Osteoblast (primary cell): ENCODE results near the gene R3HDM2. TPM values are rescaled to one million over a fixed set of nuclear protein-coding genes. Genes with fewer than 3 reads are reported as not detected.

Experiments used
- DNase-seq: peaks from one replicate; pipeline ENCODE4 v3.0.0; 2011; ENCODE audit warnings: low spot score, mixed read lengths; ENCODE audit not compliant: insufficient read length; ENCODE audit errors: missing footprints
- H2AFZ ChIP-seq: 2 replicates; pipeline ENCODE4 v1.6.0; 2011; ENCODE audit warnings: mild to moderate bottlenecking, low read length
- H3K27ac ChIP-seq: 2 replicates; pipeline ENCODE4 v1.5.1; 2011; ENCODE audit warnings: mild to moderate bottlenecking, low read depth, low read length, moderate library complexity
- H3K27me3 ChIP-seq: 2 replicates; pipeline ENCODE4 v1.6.0; 2012; ENCODE audit warnings: mild to moderate bottlenecking, control low read depth, inconsistent platforms, low read length, moderate library complexity; ENCODE audit not compliant: insufficient read depth
- H3K36me3 ChIP-seq: 2 replicates; pipeline ENCODE4 v1.5.1; 2011; ENCODE audit warnings: mild to moderate bottlenecking, low read length, control low read depth, moderate library complexity; ENCODE audit not compliant: insufficient read depth
- H3K4me1 ChIP-seq: 2 replicates; pipeline ENCODE4 v1.5.1; 2011; ENCODE audit warnings: mild to moderate bottlenecking, low read length, control low read depth, moderate library complexity; ENCODE audit not compliant: insufficient read depth
- H3K4me2 ChIP-seq: 2 replicates; pipeline ENCODE4 v1.6.0; 2011; ENCODE audit warnings: mild to moderate bottlenecking, low read length; ENCODE audit not compliant: insufficient read depth
- H3K4me3 ChIP-seq: fragments of 200-600 bp; sonication (generic); 3 replicates; pipeline ENCODE4 v1.5.1; 2012; ENCODE audit warnings: mild to moderate bottlenecking, low read length, inconsistent platforms; ENCODE audit not compliant: insufficient read depth
- H3K79me2 ChIP-seq: 2 replicates; pipeline ENCODE4 v1.6.0; 2012; ENCODE audit warnings: mild to moderate bottlenecking, low read length, control low read depth, inconsistent platforms; ENCODE audit not compliant: insufficient read depth
- H3K9me3 ChIP-seq: 2 replicates; pipeline ENCODE4 v1.5.1; 2011; ENCODE audit warnings: low read depth, low read length, control low read depth
- H4K20me1 ChIP-seq: 2 replicates; pipeline ENCODE4 v1.6.0; 2012; ENCODE audit warnings: mild to moderate bottlenecking, low read length, control low read depth; ENCODE audit not compliant: insufficient read depth
- total RNA-seq: library from RNA; depleted of rRNA; stranded (reverse); fragments of >200 nt; gene quantifications from 2 replicates; pipeline ENCODE4 v1.2.3, GENCODE V29; 2012
- TF ChIP-seq, protein P1 (sequence below): IDR thresholded peaks from 2 replicates; pipeline ENCODE4 v1.5.1; 2011; ENCODE audit warnings: mild to moderate bottlenecking, low read depth, low read length, moderate library complexity; ENCODE audit errors: extremely low read depth

R3HDM2 gene
- total RNA-seq, 1 donor, result 23.2 TPM

DNA sequence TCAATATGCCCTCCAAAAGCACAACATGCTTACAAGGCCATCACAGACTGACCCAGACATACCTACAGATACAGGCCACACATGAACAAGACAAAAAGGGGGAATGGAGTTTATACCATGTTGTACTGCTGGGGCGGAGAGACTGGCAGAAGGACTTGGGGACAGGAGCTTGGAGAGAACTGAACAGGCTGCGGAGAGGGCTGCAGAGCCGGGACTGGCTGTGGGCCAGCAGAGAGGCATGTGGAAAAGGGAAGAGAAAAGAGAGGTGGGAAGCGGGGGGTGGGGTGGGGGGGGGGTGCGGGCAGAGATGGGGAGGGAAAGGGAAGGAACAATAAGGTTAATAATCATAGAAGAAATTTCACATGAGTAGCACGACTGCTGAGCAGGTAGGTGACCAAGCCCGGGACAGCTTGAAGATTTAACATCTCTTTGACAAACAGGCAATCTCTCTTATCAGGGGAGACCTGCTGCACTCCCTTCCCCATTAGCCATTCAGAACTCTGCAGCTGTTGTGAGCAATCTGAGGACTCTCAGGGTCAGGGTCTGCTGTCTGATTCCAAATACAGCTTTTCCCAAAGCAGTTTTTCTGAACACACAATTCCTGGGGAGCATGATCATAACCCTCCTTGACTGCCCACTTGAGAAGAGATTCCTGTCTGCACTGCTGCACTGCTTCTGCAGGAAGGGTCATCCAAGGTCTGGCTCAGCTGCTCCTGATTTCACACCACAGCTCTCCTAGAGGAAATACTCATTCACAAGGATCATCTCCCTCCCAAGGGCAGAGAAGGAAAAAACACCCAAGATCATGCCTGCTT is 158.3 kb downstream of the R3HDM2 start:
- H3K9me3 ChIP-seq, result no peaks in the 10 kb centered on the region
- no peaks in the 10 kb centered on the region for H3K79me2 ChIP-seq
- H3K27me3 ChIP-seq, result no peaks in the 10 kb centered on the region
- peaks cover 34% of the 10 kb centered on the region for H3K36me3 ChIP-seq
- H3K4me2 ChIP-seq, result no peak overlapping the region
- H2AFZ ChIP-seq, result no peak overlapping the region
- H3K4me1 ChIP-seq, result peaks cover 8% of the 10 kb centered on the region
- TF ChIP-seq, protein P1, sequence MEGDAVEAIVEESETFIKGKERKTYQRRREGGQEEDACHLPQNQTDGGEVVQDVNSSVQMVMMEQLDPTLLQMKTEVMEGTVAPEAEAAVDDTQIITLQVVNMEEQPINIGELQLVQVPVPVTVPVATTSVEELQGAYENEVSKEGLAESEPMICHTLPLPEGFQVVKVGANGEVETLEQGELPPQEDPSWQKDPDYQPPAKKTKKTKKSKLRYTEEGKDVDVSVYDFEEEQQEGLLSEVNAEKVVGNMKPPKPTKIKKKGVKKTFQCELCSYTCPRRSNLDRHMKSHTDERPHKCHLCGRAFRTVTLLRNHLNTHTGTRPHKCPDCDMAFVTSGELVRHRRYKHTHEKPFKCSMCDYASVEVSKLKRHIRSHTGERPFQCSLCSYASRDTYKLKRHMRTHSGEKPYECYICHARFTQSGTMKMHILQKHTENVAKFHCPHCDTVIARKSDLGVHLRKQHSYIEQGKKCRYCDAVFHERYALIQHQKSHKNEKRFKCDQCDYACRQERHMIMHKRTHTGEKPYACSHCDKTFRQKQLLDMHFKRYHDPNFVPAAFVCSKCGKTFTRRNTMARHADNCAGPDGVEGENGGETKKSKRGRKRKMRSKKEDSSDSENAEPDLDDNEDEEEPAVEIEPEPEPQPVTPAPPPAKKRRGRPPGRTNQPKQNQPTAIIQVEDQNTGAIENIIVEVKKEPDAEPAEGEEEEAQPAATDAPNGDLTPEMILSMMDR, result no peak
- no peaks in the 10 kb centered on the region for H4K20me1 ChIP-seq
- H3K4me3 ChIP-seq, result no peak overlapping the region
- H3K27ac ChIP-seq, result no peak overlapping the region
- no peak for DNase-seq

DNA sequence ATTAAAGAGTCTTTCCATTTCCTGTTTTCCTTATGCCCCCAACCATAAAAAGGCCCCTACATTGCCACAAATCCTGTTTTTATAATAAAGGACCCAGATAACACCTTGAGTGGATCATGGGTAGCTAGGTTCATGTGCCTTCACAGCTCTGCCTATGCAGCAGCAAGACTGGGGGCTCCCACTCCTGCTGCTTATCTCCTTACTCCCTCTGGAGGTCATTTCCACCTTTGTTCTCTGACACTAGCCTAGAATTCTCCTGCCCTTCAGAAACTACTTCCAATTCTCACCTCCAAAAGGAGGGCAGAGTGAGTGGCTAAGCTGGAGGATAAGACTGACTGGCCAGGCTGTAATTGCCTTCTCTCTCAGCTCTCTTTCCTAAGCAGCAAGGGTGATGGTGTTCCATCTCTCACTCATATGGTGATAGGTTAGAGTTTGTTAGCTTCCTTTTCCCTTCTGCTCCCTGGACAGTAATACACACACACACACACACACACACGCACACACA is 159.8 kb downstream of the R3HDM2 start:
- Histone ChIP-seq H4K20me1 (no peaks in the 10 kb centered on the region), H3K36me3 (peaks cover 40% of the 10 kb centered on the region), H3K27ac (no peak overlapping the region), H3K27me3 (no peaks in the 10 kb centered on the region), H3K4me1 (peaks cover 8% of the 10 kb centered on the region), H3K9me3 (no peaks in the 10 kb centered on the region), H3K79me2 (no peaks in the 10 kb centered on the region), H2AFZ (no peak overlapping the region), H3K4me3 (no peak overlapping the region), H3K4me2 (no peak overlapping the region)
- DNase-seq, result no peak
- TF ChIP-seq, protein P1, result no peak

DNA sequence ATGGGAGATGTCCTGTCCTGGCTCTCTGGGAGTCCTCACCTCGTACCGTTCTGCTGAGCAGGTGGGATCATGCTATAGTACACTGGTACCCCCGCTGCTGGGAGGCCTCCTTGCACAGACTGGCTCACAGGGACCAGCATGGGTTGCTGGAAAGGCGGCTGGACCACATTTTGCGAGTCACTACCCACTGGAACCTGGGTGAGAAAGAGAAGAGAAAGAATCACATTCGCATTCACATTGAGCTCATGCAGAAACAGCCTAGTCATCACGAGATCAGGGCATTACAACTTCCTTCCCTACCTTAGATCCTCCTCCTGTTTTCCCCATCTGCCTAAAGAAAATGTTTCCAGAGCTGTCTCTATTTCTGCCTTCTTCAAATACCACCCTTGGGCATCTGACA is 162.6 kb downstream of the R3HDM2 start:
- peaks cover 11% of the 10 kb centered on the region for H3K4me1 ChIP-seq
- H3K4me2 ChIP-seq, result no peak overlapping the region
- no peaks in the 10 kb centered on the region for H3K9me3 ChIP-seq
- H3K36me3 ChIP-seq, result peaks cover 40% of the 10 kb centered on the region
- no peaks in the 10 kb centered on the region for H3K27me3 ChIP-seq
- H3K27ac ChIP-seq, result no peak overlapping the region
- TF ChIP-seq, protein P1, result no peak
- no peaks in the 10 kb centered on the region for H4K20me1 ChIP-seq
- no peak for DNase-seq
- no peak overlapping the region for H2AFZ ChIP-seq
- no peaks in the 10 kb centered on the region for H3K79me2 ChIP-seq
- H3K4me3 ChIP-seq, result no peak overlapping the region

DNA sequence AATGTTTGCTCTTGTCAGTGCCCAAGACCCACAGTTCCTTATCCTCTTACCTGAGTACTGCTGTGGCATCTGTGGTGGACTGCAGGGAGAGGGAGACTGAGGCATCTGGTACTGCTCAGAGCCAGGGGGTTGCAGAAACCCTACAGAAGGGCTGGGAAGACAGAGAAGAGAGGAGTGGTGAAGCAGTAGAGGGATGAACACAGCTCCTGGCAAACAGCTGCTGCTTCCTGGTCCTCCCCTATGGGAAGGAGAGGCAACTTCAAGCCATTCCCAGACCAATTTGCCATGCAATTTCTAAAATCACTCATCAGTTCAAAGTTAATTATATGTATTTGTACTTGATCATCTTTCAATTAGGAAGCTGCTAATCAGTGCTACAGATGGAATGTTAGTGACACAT is 164.2 kb downstream of the R3HDM2 start:
- H3K4me1 ChIP-seq, result peaks cover 4% of the 10 kb centered on the region
- TF ChIP-seq, protein P1, result no peak

More for the DNA sequence above, 164.2 kb downstream of the R3HDM2 start:
- Histone ChIP-seq H3K27ac (no peak overlapping the region), H3K4me3 (no peak overlapping the region), H3K79me2 (no peaks in the 10 kb centered on the region), H3K27me3 (no peaks in the 10 kb centered on the region), H3K4me2 (no peak overlapping the region), H3K36me3 (peaks cover 43% of the 10 kb centered on the region), H3K9me3 (no peaks in the 10 kb centered on the region), H4K20me1 (no peaks in the 10 kb centered on the region), H2AFZ (no peak overlapping the region)
- no peak for DNase-seq
